Ecto neural progenitor cell (in vitro differentiated cells): ENCODE results near the gene MEIOSIN.
A peak's percentile ranks its signal among the peaks of the same experiment; 100 is the strongest.

Experiments used
- DNase-seq: peaks from one replicate; pipeline ENCODE4 v3.0.0-alpha.2; 2018; ENCODE audit warnings: low spot score

Gene MEIOSIN

GRCh38 chr19:45779231-45780145, 46.2 kb downstream of the MEIOSIN start:
- DNase-seq: peak; percentile 97

GRCh38 chr19:45780146-45780447, 46.9 kb downstream of the MEIOSIN start:
- no peak for DNase-seq

GRCh38 chr19:45780448-45781213, 47.4 kb downstream of the MEIOSIN start:
- no peak for DNase-seq

GRCh38 chr19:45781214-45782161, 48.2 kb downstream of the MEIOSIN start:
- no peak for DNase-seq

- no peak for DNase-seq
Observed at GRCh38 chr19:45782162-45782691, 49.0 kb downstream of the MEIOSIN start, which contains the start of gene DMPK. Gene DMPK (minus strand): TSS chr19:45782490. CDS start chr19:45782352, 138 bp downstream.

GRCh38 chr19:45782820-45783785, 49.9 kb downstream of the MEIOSIN start:
- DNase-seq: peak; percentile 51

GRCh38 chr19:45784096-45784495, 50.9 kb downstream of the MEIOSIN start:
- no peak for DNase-seq

- no peak for DNase-seq
Observed at GRCh38 chr19:45785097-45785496, 51.9 kb downstream of the MEIOSIN start.

- DNase-seq: no peak
Observed at GRCh38 chr19:45785781-45786532, 52.7 kb downstream of the MEIOSIN start.

- DNase-seq: no peak
Observed at GRCh38 chr19:45786533-45786894, 53.3 kb downstream of the MEIOSIN start.

GRCh38 chr19:45789035-45789786, 56.0 kb downstream of the MEIOSIN start:
- DNase-seq: no peak

- DNase-seq: no peak
Observed at GRCh38 chr19:45790942-45791341, 57.7 kb downstream of the MEIOSIN start.

GRCh38 chr19:45791744-45792469, 58.7 kb downstream of the MEIOSIN start:
- peak; percentile 46 for DNase-seq

GRCh38 chr19:45792470-45793177, 59.4 kb downstream of the MEIOSIN start, which contains the start of gene DMWD:
Gene DMWD (minus strand): TSS chr19:45792845. CDS start chr19:45792756, 89 bp downstream.
- peak; percentile 100 for DNase-seq

GRCh38 chr19:45793178-45793564, 59.9 kb downstream of the MEIOSIN start:
- no peak for DNase-seq

GRCh38 chr19:45793876-45794275, 60.6 kb downstream of the MEIOSIN start:
- DNase-seq: no peak

- DNase-seq: no peak
Observed at GRCh38 chr19:45794627-45795026, 61.4 kb downstream of the MEIOSIN start.
